ENCODE data around the gene STAG3.
A peak's percentile ranks its signal among the peaks of the same experiment; 100 is the strongest.
"Not testable (repeated sequence)": the region's sequence is repeated elsewhere in the genome, so short reads cannot be mapped to it uniquely, and the experiment has no call there.

Gene STAG3

GRCh38 chr7:100177045-100178001 lies at the start of gene STAG3, which contains the start of gene GPC2:
STAG3 (plus strand) TSS chr7:100177918; CDS start chr7:100180557, 2,639 bp downstream.
GPC2 (minus strand) TSS chr7:100177381; CDS start chr7:100177199, 182 bp downstream.
- DNase-seq (ENCODE audit: low read depth in 2 of 3, low spot score in 2 of 3) = peak; percentile 89 to 96 (median 96)

GRCh38 chr7:100128637-100128963 lies 49.1 kb upstream of the STAG3 start:
- DNase-seq (ENCODE audit: low read depth in 2 of 3, low spot score in 2 of 3) = no peak

- DNase-seq (ENCODE audit: low read depth in 2 of 3, low spot score in 2 of 3) = not testable (repeated sequence)
These were observed 47.5 kb upstream of the STAG3 start for GRCh38 chr7:100130220-100130607.

- peak in 2 of 3 experiments; percentile 69 to 81 for DNase-seq (ENCODE audit: low read depth in 2 of 3, low spot score in 2 of 3)
These were observed 46.9 kb upstream of the STAG3 start for GRCh38 chr7:100130608-100131453.

- no peak for DNase-seq (ENCODE audit: low read depth in 2 of 3, low spot score in 2 of 3)
These were observed 45.6 kb upstream of the STAG3 start for GRCh38 chr7:100132126-100132525.

- peak in 1 of 3 experiments; percentile 34 for DNase-seq (ENCODE audit: low read depth in 2 of 3, low spot score in 2 of 3)
These were observed 45.0 kb upstream of the STAG3 start for GRCh38 chr7:100132697-100133151.

- no peak for DNase-seq (ENCODE audit: low read depth in 2 of 3, low spot score in 2 of 3)
These were observed 39.6 kb upstream of the STAG3 start for GRCh38 chr7:100137851-100138760.

- no peak for DNase-seq (ENCODE audit: low read depth in 2 of 3, low spot score in 2 of 3)
These were observed 36.2 kb upstream of the STAG3 start for GRCh38 chr7:100141555-100141949.

- no peak for DNase-seq (ENCODE audit: low read depth in 2 of 3, low spot score in 2 of 3)
These were observed 35.3 kb upstream of the STAG3 start for GRCh38 chr7:100142461-100142860.

- DNase-seq (ENCODE audit: low read depth in 2 of 3, low spot score in 2 of 3) = not testable (repeated sequence)
These were observed 31.4 kb upstream of the STAG3 start for GRCh38 chr7:100146350-100146749.

GRCh38 chr7:100147278-100147677 lies 30.4 kb upstream of the STAG3 start:
- DNase-seq (ENCODE audit: low read depth in 2 of 3, low spot score in 2 of 3) = no peak

- no peak for DNase-seq (ENCODE audit: low read depth in 2 of 3, low spot score in 2 of 3)
These were observed 29.5 kb upstream of the STAG3 start for GRCh38 chr7:100148225-100148558.

- DNase-seq (ENCODE audit: low read depth in 2 of 3, low spot score in 2 of 3) = peak; percentile 69 to 95 (median 92)
These were observed 29.0 kb upstream of the STAG3 start, which contains the start of gene LAMTOR4 for GRCh38 chr7:100148559-100149328. LAMTOR4 (plus strand) TSS chr7:100148918; CDS start chr7:100148973, 55 bp downstream.

GRCh38 chr7:100152404-100152803 lies 25.3 kb upstream of the STAG3 start:
- DNase-seq (ENCODE audit: low read depth in 2 of 3, low spot score in 2 of 3) = no peak

- DNase-seq (ENCODE audit: low read depth in 2 of 3, low spot score in 2 of 3) = no peak
These were observed 24.6 kb upstream of the STAG3 start for GRCh38 chr7:100152937-100153666.

- no peak for DNase-seq (ENCODE audit: low read depth in 2 of 3, low spot score in 2 of 3)
These were observed 23.8 kb upstream of the STAG3 start for GRCh38 chr7:100153708-100154535.

GRCh38 chr7:100154651-100155491 lies 22.8 kb upstream of the STAG3 start:
- no peak for DNase-seq (ENCODE audit: low read depth in 2 of 3, low spot score in 2 of 3)

Data from activated CD8-positive, alpha-beta memory T cell treated with anti-CD3 and anti-CD28 coated beads for 48 hours (primary cell).